ENCODE measurements around the gene SLC26A6. TPM values are rescaled to one million over a fixed set of nuclear protein-coding genes. Genes with fewer than 3 reads are reported as not detected.

The SLC26A6 gene
- polyA plus RNA-seq, 1 donor (not counting 4 experiments of a cell fraction or from before 2014, with no cell fraction given), result 24.9 TPM

DNA sequence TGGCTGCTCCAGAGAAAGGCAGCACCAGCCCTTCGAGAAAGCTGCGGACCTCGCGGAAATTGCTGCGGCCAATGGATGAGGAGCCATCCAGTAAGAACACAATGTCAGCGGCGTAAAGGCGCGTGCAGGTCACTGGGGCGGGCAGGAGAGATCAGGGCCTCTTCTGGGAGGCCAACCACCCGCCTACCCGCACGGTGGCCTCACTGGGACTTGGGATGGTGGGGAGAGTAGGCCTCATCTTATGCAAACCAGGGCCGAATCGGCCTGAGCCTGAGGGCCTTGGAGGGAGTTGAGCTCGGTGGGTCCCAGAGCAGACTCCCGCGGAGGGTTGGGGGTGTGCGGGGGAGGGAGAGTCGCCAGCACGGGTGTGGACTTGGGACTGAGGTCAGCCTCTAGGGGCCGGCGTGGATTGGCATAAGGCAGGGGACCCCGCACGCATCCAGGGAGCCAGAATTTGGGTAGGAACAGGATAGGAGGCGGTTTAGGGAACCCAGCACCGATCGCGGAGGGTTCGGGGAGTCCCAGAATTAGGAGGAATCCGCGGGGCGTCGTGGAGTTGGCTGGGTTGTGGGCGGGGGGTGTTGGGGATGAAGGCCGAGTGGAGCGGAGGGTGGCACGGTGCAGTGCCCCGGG lies 40.7 kb downstream of the SLC26A6 start:
- no peaks in the 10 kb centered on the region for H3K9me3 ChIP-seq (ENCODE audit: control insufficient read depth, low read depth, low read length)
- H4K20me1 ChIP-seq (ENCODE audit: control insufficient read depth, extremely low read depth, insufficient read depth, low read length), result peaks cover 16% of the 10 kb centered on the region
- peaks cover 55% of the 10 kb centered on the region for H3K79me2 ChIP-seq (ENCODE audit: control insufficient read depth, insufficient read depth, low read length)
- DNase-seq (ENCODE audit: low read depth, low spot score) (no peak), FAIRE-seq (no peak)
- no peaks in the 10 kb centered on the region for H3K27me3 ChIP-seq (ENCODE audit: control insufficient read depth, extremely low read depth, insufficient read depth, low read length)
- H2AFZ ChIP-seq (ENCODE audit: control insufficient read depth, low read length), result no peak overlapping the region
- peak overlapping the region; percentile 98 for H3K27ac ChIP-seq (ENCODE audit: control insufficient read depth, insufficient read depth, low read length)
- TF ChIP-seq EZH2 (IDR thresholded peaks at IDR 0.05; ENCODE audit: low read length), result no peak
- TF ChIP-seq, protein P1, sequence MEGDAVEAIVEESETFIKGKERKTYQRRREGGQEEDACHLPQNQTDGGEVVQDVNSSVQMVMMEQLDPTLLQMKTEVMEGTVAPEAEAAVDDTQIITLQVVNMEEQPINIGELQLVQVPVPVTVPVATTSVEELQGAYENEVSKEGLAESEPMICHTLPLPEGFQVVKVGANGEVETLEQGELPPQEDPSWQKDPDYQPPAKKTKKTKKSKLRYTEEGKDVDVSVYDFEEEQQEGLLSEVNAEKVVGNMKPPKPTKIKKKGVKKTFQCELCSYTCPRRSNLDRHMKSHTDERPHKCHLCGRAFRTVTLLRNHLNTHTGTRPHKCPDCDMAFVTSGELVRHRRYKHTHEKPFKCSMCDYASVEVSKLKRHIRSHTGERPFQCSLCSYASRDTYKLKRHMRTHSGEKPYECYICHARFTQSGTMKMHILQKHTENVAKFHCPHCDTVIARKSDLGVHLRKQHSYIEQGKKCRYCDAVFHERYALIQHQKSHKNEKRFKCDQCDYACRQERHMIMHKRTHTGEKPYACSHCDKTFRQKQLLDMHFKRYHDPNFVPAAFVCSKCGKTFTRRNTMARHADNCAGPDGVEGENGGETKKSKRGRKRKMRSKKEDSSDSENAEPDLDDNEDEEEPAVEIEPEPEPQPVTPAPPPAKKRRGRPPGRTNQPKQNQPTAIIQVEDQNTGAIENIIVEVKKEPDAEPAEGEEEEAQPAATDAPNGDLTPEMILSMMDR (optimal IDR thresholded peaks at IDR 0.05 in 1 of 3, IDR thresholded peaks at IDR 0.05 in 1 of 3, conservative IDR thresholded peaks at IDR 0.05 in 1 of 3; ENCODE audit: extremely low read depth in 1 of 3, insufficient read depth in 2 of 3, low read length in 3 of 3), result no peak
- dilution Hi-C loops (cut with MboI; ENCODE audit: extremely low pct_ligation_motif_present, low sequenced_read_pairs), result no loop called here
- H3K4me2 ChIP-seq (ENCODE audit: control insufficient read depth, extremely low read depth, insufficient read depth, low read depth, low read length), result peak overlapping the region; percentile 98
- peaks cover 73% of the 10 kb centered on the region for H3K4me1 ChIP-seq (ENCODE audit: control insufficient read depth, extremely low read depth, insufficient read depth, low read length)
- H3K36me3 ChIP-seq (ENCODE audit: control insufficient read depth in 2 of 2, extremely low read depth in 1 of 2, insufficient read depth in 2 of 2, low read length in 2 of 2), result peaks cover 23 to 54% of the 10 kb centered on the region in 2 experiments
- H3K9me1 ChIP-seq (ENCODE audit: control insufficient read depth, extremely low read depth, insufficient read depth, low read length), result peaks cover 2% of the 10 kb centered on the region
- peak overlapping the region; percentile 93 for H3K9ac ChIP-seq (ENCODE audit: control insufficient read depth, extremely low read depth, insufficient read depth, low read length)
- H3K4me3 ChIP-seq (ENCODE audit: control insufficient read depth in 2 of 3, extremely low read depth in 1 of 3, insufficient read depth in 2 of 3, low read depth in 1 of 3, low read length in 3 of 3), result peak overlapping the region; percentile 60 to 95 (median 91)

DNA sequence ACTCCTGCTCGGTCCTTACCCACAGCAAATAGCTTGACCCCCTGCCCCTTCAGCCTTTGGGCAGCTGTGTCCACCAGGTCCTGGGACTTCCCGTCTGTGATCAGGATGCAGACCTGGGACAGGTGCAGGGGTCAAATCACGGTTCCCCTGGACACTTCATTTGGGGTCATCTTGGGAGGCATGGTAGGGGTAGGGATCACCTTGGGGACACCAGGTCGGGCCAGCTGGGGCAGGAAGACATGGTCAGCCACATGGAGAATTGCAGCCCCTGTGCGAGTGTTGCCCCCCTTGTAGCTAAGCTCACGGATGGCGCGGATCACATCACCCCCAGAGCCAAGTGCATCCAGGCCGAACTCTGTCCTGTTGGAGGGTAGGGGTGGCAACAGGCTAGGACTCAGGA lies 41.9 kb downstream of the SLC26A6 start:
- no peaks in the 10 kb centered on the region for H3K9me3 ChIP-seq (ENCODE audit: control insufficient read depth, low read depth, low read length)
- H3K4me1 ChIP-seq (ENCODE audit: control insufficient read depth, extremely low read depth, insufficient read depth, low read length), result peaks cover 61% of the 10 kb centered on the region
- no peaks in the 10 kb centered on the region for H3K27me3 ChIP-seq (ENCODE audit: control insufficient read depth, extremely low read depth, insufficient read depth, low read length)
- H3K9me1 ChIP-seq (ENCODE audit: control insufficient read depth, extremely low read depth, insufficient read depth, low read length), result peaks cover 2% of the 10 kb centered on the region
- H3K27ac ChIP-seq (ENCODE audit: control insufficient read depth, insufficient read depth, low read length), result peak overlapping the region; percentile 13
- peak overlapping the region; percentile 93 for H3K9ac ChIP-seq (ENCODE audit: control insufficient read depth, extremely low read depth, insufficient read depth, low read length)
- H3K4me2 ChIP-seq (ENCODE audit: control insufficient read depth, extremely low read depth, insufficient read depth, low read depth, low read length), result peak overlapping the region; percentile 98
- no peak for DNase-seq (ENCODE audit: low read depth, low spot score)
- peaks cover 33 to 62% of the 10 kb centered on the region in 2 experiments for H3K36me3 ChIP-seq (ENCODE audit: control insufficient read depth in 2 of 2, extremely low read depth in 1 of 2, insufficient read depth in 2 of 2, low read length in 2 of 2)
- peaks cover 20% of the 10 kb centered on the region for H4K20me1 ChIP-seq (ENCODE audit: control insufficient read depth, extremely low read depth, insufficient read depth, low read length)
- peaks cover 67% of the 10 kb centered on the region for H3K79me2 ChIP-seq (ENCODE audit: control insufficient read depth, insufficient read depth, low read length)
- FAIRE-seq, result no peak
- TF ChIP-seq, protein P1 (optimal IDR thresholded peaks at IDR 0.05 in 1 of 3, IDR thresholded peaks at IDR 0.05 in 1 of 3, conservative IDR thresholded peaks at IDR 0.05 in 1 of 3; ENCODE audit: extremely low read depth in 1 of 3, insufficient read depth in 2 of 3, low read length in 3 of 3), result no peak
- no peak for TF ChIP-seq EZH2 (IDR thresholded peaks at IDR 0.05; ENCODE audit: low read length)
- H3K4me3 ChIP-seq (ENCODE audit: control insufficient read depth in 2 of 3, extremely low read depth in 1 of 3, insufficient read depth in 2 of 3, low read depth in 1 of 3, low read length in 3 of 3), result peak overlapping the region; percentile 60 to 95 (median 91)
- H2AFZ ChIP-seq (ENCODE audit: control insufficient read depth, low read length), result no peak overlapping the region
- dilution Hi-C loops (cut with MboI; ENCODE audit: extremely low pct_ligation_motif_present, low sequenced_read_pairs), result no loop called here

All from keratinocyte (primary cell).